Smooth muscle cell (in vitro differentiated cells): ENCODE results near the gene NTM. TPM values are rescaled to one million over a fixed set of nuclear protein-coding genes. Genes with fewer than 3 reads are reported as not detected.

Source experiments
- DNase-seq: peaks from one replicate; lab custom pipeline; 2025; ENCODE audit not compliant: unreplicated experiment; lab: John Stamatoyannopoulos, UW
- H2AFZ ChIP-seq: fragments of 200-600 bp; sonication (generic); 2 replicates; pipeline ENCODE4 v1.6.0; 2016; ENCODE audit warnings: antibody characterized with exemption, low read depth, mild to moderate bottlenecking
- H3F3A ChIP-seq: fragments of 200-600 bp; sonication (generic); 2 replicates; pipeline ENCODE4 v1.6.0; 2017; ENCODE audit warnings: antibody characterized with exemption, low read depth
- H3K27ac ChIP-seq: fragments of 200-600 bp; sonication (generic); 2 replicates; pipeline ENCODE4 v1.5.1; 2016; ENCODE audit warnings: low read depth, mild to moderate bottlenecking
- H3K27me3 ChIP-seq: fragments of 200-600 bp; sonication (generic); 2 replicates; pipeline ENCODE4 v1.6.1; 2016; ENCODE audit warnings: low read depth, mild to moderate bottlenecking
- H3K36me3 ChIP-seq: fragments of 200-600 bp; sonication (generic); 2 replicates; pipeline ENCODE4 v1.5.1; 2016; ENCODE audit warnings: low read depth
- H3K4me1 ChIP-seq: fragments of 200-600 bp; sonication (generic); 2 replicates; pipeline ENCODE4 v1.5.1; 2016; ENCODE audit warnings: low read depth
- H3K4me2 ChIP-seq: fragments of 200-600 bp; sonication (generic); 2 replicates; pipeline ENCODE4 v1.6.0; 2016; ENCODE audit warnings: mild to moderate bottlenecking
- H3K4me3 ChIP-seq: fragments of 200-600 bp; sonication (generic); 2 replicates; pipeline ENCODE4 v1.5.1; 2016; ENCODE audit warnings: mild to moderate bottlenecking
- H3K79me2 ChIP-seq: fragments of 200-600 bp; sonication (generic); 2 replicates; pipeline ENCODE4 v1.6.0; 2016; ENCODE audit warnings: low read depth, mild to moderate bottlenecking
- H3K9ac ChIP-seq: fragments of 200-600 bp; sonication (generic); 2 replicates; pipeline ENCODE4 v1.6.0; 2016; ENCODE audit warnings: low read depth
- H3K9me3 ChIP-seq: fragments of 200-600 bp; sonication (generic); replicated peaks from 2 replicates; pipeline ENCODE4 v1.5.1; 2016; ENCODE audit warnings: low read depth
- H4K20me1 ChIP-seq: fragments of 200-600 bp; sonication (generic); 2 replicates; pipeline ENCODE4 v1.6.0; 2016; ENCODE audit warnings: low read depth
- WGBS: methylation state at CpG from one replicate; pipeline ENCODE4 v1.1.7; 2016; ENCODE audit warnings: low lambda C conversion rate; 5-methylcytosine and 5-hydroxymethylcytosine counted together
- polyA plus RNA-seq: library from polyadenylated mRNA; unstranded; fragments of >200 nt; fragmentation: Nextera tagmentation; extraction: Ambion mirVana; gene quantifications from 2 replicates; pipeline ENCODE4 v1.2.1, GENCODE V29; 2016
- total RNA-seq: library from RNA; depleted of rRNA; stranded (reverse); fragments of >200 nt; gene quantifications from 2 replicates; pipeline ENCODE4 v1.2.3, GENCODE V29; 2014
- TF ChIP-seq, protein P1 (sequence below): fragments of 200-600 bp; sonication (generic); IDR thresholded peaks from 2 replicates; pipeline ENCODE4 v1.5.1; 2017; ENCODE audit warnings: borderline replicate concordance, mild to moderate bottlenecking, antibody characterized with exemption; ENCODE audit not compliant: insufficient read depth, poor library complexity, severe bottlenecking

The NTM gene
- total and polyA plus RNA-seq, 2 experiments from 2014 or later: 68.9 to 123 TPM

DNA sequence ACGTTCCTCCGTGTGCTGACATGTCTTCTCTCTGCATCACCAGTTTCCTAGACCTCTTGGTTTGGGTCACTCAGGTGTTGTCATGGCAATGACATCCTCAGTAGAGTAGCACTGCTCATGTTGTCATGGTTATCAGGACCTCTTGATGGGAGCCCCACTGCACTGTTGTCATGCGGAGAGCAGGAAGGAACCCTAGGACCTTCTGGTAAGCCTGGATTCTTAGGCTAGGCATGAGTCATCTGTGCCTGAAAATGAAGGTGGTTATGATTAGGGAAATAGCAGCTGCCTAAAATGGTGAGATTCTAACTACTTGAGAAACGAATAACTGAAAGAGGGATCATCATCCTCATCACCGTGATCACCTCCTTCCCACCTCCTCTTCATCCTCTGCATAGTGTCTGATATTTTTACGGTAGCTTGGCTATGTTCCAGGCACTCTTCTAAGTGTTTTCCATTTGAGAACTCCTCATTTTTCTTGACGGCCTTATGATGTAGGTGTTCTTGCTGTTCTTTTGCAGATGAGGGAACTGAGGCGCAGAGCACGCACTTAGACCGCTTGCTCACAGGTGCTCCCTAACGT, 858.4 kb downstream of the NTM start:
- peaks cover 7% of the 10 kb centered on the region for H4K20me1 ChIP-seq
- H3K27ac ChIP-seq: no peak overlapping the region
- no peaks in the 10 kb centered on the region for H3K4me1 ChIP-seq
- WGBS: 87% methylated on average over 11 of the region's 11 CpGs
- no peak overlapping the region for H2AFZ ChIP-seq
- H3F3A ChIP-seq: no peaks in the 10 kb centered on the region
- DNase-seq: no peak
- no peak overlapping the region for H3K9ac ChIP-seq
- H3K79me2 ChIP-seq: no peaks in the 10 kb centered on the region
- TF ChIP-seq, protein P1, sequence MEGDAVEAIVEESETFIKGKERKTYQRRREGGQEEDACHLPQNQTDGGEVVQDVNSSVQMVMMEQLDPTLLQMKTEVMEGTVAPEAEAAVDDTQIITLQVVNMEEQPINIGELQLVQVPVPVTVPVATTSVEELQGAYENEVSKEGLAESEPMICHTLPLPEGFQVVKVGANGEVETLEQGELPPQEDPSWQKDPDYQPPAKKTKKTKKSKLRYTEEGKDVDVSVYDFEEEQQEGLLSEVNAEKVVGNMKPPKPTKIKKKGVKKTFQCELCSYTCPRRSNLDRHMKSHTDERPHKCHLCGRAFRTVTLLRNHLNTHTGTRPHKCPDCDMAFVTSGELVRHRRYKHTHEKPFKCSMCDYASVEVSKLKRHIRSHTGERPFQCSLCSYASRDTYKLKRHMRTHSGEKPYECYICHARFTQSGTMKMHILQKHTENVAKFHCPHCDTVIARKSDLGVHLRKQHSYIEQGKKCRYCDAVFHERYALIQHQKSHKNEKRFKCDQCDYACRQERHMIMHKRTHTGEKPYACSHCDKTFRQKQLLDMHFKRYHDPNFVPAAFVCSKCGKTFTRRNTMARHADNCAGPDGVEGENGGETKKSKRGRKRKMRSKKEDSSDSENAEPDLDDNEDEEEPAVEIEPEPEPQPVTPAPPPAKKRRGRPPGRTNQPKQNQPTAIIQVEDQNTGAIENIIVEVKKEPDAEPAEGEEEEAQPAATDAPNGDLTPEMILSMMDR: no peak
- H3K4me3 ChIP-seq: no peak overlapping the region
- H3K27me3 ChIP-seq: no peaks in the 10 kb centered on the region
- H3K4me2 ChIP-seq: no peak overlapping the region
- no peaks in the 10 kb centered on the region for H3K36me3 ChIP-seq
- no peaks in the 10 kb centered on the region for H3K9me3 ChIP-seq

DNA sequence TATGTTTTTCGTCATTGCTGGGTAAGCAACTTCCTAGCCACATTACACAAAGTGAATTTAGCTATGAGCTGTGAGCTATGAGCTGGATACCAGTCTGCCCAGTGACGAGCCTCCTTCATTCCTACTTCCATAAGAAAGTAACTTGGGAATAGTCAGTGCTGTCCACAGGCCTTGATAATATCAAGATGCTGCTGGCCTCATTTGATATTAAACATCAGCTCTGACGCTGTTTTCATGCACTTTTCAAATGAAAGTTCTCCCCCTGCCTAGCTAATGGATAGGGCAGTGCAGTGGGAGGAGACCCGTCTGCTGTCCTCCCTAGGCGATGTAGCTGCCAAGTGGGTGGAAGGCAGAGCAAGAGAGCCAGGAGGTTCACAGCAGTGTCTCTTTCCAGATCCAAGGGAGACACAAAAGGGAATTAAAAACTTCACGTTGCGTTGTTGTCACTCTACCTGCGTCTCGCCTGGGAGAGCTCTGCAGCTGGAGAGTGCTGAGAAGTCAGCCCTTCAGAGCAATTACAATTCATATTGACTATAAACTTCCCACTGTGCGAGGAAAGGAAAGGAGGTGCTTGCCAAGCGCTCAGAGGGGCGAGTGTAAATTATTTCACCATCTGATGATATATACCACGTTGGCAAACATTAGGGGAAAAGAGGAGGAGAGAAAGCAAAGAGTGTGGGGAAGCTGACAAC, 861.4 kb downstream of the NTM start:
- TF ChIP-seq, protein P1: no peak
- H3K9ac ChIP-seq: no peak overlapping the region
- no peaks in the 10 kb centered on the region for H3K36me3 ChIP-seq
- no peaks in the 10 kb centered on the region for H3K4me1 ChIP-seq
- WGBS: 86% methylated on average over 13 of the region's 13 CpGs
- no peak overlapping the region for H3K27ac ChIP-seq
- no peaks in the 10 kb centered on the region for H3K79me2 ChIP-seq
- H4K20me1 ChIP-seq: peaks cover 17% of the 10 kb centered on the region
- DNase-seq: no peak
- no peaks in the 10 kb centered on the region for H3F3A ChIP-seq
- no peak overlapping the region for H2AFZ ChIP-seq
- no peaks in the 10 kb centered on the region for H3K27me3 ChIP-seq
- no peak overlapping the region for H3K4me3 ChIP-seq
- no peaks in the 10 kb centered on the region for H3K9me3 ChIP-seq
- no peak overlapping the region for H3K4me2 ChIP-seq

DNA sequence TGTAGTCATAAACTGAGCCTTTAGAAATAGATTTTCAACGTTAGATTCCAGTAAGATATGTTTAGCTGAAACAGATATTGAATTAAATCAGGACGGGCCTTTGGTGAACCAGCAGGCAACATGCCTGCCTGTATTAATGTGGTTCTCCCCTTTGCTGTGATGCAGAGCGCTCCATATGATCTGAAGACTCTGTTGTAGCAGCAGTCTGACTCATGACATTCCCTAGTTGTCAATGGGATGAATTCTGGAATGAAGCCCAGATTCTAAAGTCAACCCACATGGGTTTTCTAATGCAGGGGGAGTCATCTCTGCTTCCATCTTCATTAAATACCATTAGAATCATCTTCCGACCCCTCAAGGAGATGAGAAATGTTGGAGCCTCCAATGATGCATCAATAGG, 864.5 kb downstream of the NTM start:
- H3K27me3 ChIP-seq: peaks cover 6% of the 10 kb centered on the region
- no peak overlapping the region for H2AFZ ChIP-seq
- no peaks in the 10 kb centered on the region for H3K36me3 ChIP-seq
- no peaks in the 10 kb centered on the region for H3F3A ChIP-seq
- peaks cover 17% of the 10 kb centered on the region for H4K20me1 ChIP-seq
- WGBS: 70% methylated on average over 4 of the region's 4 CpGs
- TF ChIP-seq, protein P1: no peak
- no peak overlapping the region for H3K9ac ChIP-seq
- no peaks in the 10 kb centered on the region for H3K9me3 ChIP-seq
- H3K4me2 ChIP-seq: no peak overlapping the region
- H3K79me2 ChIP-seq: no peaks in the 10 kb centered on the region
- no peaks in the 10 kb centered on the region for H3K4me1 ChIP-seq
- peak overlapping the region; percentile 40 for H3K27ac ChIP-seq
- no peak for DNase-seq
- H3K4me3 ChIP-seq: no peak overlapping the region

DNA sequence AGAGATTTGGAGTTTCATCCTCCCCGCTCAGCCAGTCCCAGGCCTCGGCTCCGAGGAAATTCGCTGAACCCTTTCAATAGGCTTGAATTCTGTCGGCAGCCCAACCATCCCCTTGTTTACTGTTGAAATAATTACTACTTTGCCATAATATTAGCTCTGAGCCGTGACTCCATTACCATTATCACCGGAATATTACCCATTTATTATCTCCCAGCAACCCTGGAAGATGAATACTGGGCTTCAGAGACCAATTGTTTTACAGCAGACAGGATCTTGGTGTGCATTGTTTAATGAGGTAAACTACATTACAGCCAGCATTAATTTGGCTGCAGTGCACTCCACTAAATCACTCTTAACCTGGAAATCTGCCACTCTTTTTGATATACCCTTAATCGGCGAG, 867.4 kb downstream of the NTM start:
- no peak overlapping the region for H3K4me2 ChIP-seq
- no peaks in the 10 kb centered on the region for H3K79me2 ChIP-seq
- H3F3A ChIP-seq: no peaks in the 10 kb centered on the region
- no peak overlapping the region for H2AFZ ChIP-seq
- WGBS: 85% methylated on average over 9 of the region's 9 CpGs
- H3K36me3 ChIP-seq: no peaks in the 10 kb centered on the region
- no peak overlapping the region for H3K4me3 ChIP-seq
- DNase-seq: no peak
- H3K27ac ChIP-seq: no peak overlapping the region
- TF ChIP-seq, protein P1: no peak
- peaks cover 6% of the 10 kb centered on the region for H3K27me3 ChIP-seq
- no peak overlapping the region for H3K9ac ChIP-seq
- H3K9me3 ChIP-seq: no peaks in the 10 kb centered on the region
- peaks cover 12% of the 10 kb centered on the region for H4K20me1 ChIP-seq
- no peaks in the 10 kb centered on the region for H3K4me1 ChIP-seq
